Lung (tissue), 12 donors: ENCODE results near the gene MED23. TPM values are rescaled to one million over a fixed set of nuclear protein-coding genes. Genes with fewer than 3 reads are reported as not detected.
"Not testable (repeated sequence)": the region's sequence is repeated elsewhere in the genome, so short reads cannot be mapped to it uniquely, and the experiment has no call there.

Experiments used
- ATAC-seq: fragments of 200-7000 bp; cut with Tn5 transposase; one replicate; pipeline ENCODE4 v1.9.1; 2020; ENCODE audit warnings: moderate number of reproducible peaks; ENCODE audit not compliant: insufficient read depth, low FRiP score
- DNase-seq, 3 donors: peaks; one replicate each; pipeline ENCODE4 v3.0.0-alpha.2; 2013 to 2017
- H3K27ac ChIP-seq, 2 donors: one replicate each; pipeline ENCODE4 v1.5.1; 2013; ENCODE audit warnings: mild to moderate bottlenecking in 2 of 2, moderate library complexity in 2 of 2, control low read depth in 1 of 2, inconsistent platforms in 1 of 2, low read depth in 1 of 2, low read length in 1 of 2
- H3K27me3 ChIP-seq, 3 donors: one replicate each; pipeline ENCODE4 v1.5.1; 2013; ENCODE audit warnings: low read length in 2 of 3; ENCODE audit not compliant: control insufficient read depth in 3 of 3, insufficient read depth in 3 of 3
- H3K36me3 ChIP-seq, 4 donors: one replicate each; pipeline ENCODE4 v1.5.1; 2013; ENCODE audit warnings: low read length in 4 of 4, mild to moderate bottlenecking in 1 of 4, moderate library complexity in 1 of 4; ENCODE audit not compliant: control insufficient read depth in 4 of 4, insufficient read depth in 4 of 4
- H3K4me1 ChIP-seq, 5 donors: one replicate each; pipeline ENCODE4 v1.5.1; 2013; ENCODE audit warnings: low read length in 5 of 5, mild to moderate bottlenecking in 2 of 5, moderate library complexity in 1 of 5; ENCODE audit not compliant: control insufficient read depth in 5 of 5, insufficient read depth in 5 of 5
- H3K4me3 ChIP-seq: one replicate; pipeline ENCODE4 v1.5.1; 2013; ENCODE audit warnings: mild to moderate bottlenecking, control low read depth, moderate library complexity
- H3K9ac ChIP-seq, 2 donors: one replicate each; pipeline ENCODE4 v1.5.1; 2013; ENCODE audit warnings: low read length in 2 of 2, control low read depth in 1 of 2; ENCODE audit not compliant: insufficient read depth in 1 of 2
- H3K9me3 ChIP-seq, 4 donors: one replicate each; pipeline ENCODE4 v1.5.1; 2013; ENCODE audit warnings: low read length in 3 of 4, mild to moderate bottlenecking in 1 of 4, moderate library complexity in 1 of 4; ENCODE audit not compliant: control insufficient read depth in 4 of 4, insufficient read depth in 3 of 4
- CTCF ChIP-seq: IDR thresholded peaks from 2 replicates; pipeline ENCODE4 v1.5.1; 2012; ENCODE audit warnings: mild to moderate bottlenecking; ENCODE audit errors: control extremely low read depth, extremely low read depth
- WGBS, 2 donors: extraction: QIAGEN DNeasy Blood & Tissue Kit; methylation state at CpG; one replicate each; pipeline ENCODE4 v1.1.7; 2013; 5-methylcytosine and 5-hydroxymethylcytosine counted together
- polyA plus RNA-seq, 2 donors: library from polyadenylated mRNA; stranded (reverse); fragments of 200-250 nt; gene quantifications; one replicate each; pipeline ENCODE4 v1.2.1, GENCODE V29; 2013
- total RNA-seq, 2 donors: library from RNA; depleted of rRNA in 1 of 2; stranded (reverse); fragments of >200 nt in 1 of 2; gene quantifications; one replicate each; pipeline ENCODE4 v1.2.1, GENCODE V29; 2014 to 2021
- donor health status: control.
- donor health status: control.
- donor health status: Bipolar disorder and iron deficiency.
- donor health status: healthy.
- donor health status: DM: yes; HTN: yes; CAD: no.

MED23 gene
- total and polyA plus RNA-seq, 4 donors = 8.7 to 69.0 (median 18.5) TPM

- H3K4me3 ChIP-seq = no peak overlapping the region
- no peak for TF ChIP-seq CTCF
- WGBS, 2 donors = 66 to 69% methylated on average over 2 of the region's 2 CpGs
- no peak for DNase-seq
- no peaks in the 10 kb centered on the region for H3K27me3 ChIP-seq
- H3K4me1 ChIP-seq = no peaks in the 10 kb centered on the region
- no peaks in the 10 kb centered on the region for H3K36me3 ChIP-seq
- H3K9ac ChIP-seq = no peak overlapping the region
- H3K27ac ChIP-seq = no peak overlapping the region
- no peak for ATAC-seq
- no peaks in the 10 kb centered on the region for H3K9me3 ChIP-seq
Measured at GRCh38 chr6:131545317-131545716, 82.7 kb downstream of the MED23 start.

- H3K36me3 ChIP-seq, H3K27me3 ChIP-seq, DNase-seq, H3K27ac ChIP-seq, H3K4me3 ChIP-seq, ATAC-seq, H3K4me1 ChIP-seq, H3K9ac ChIP-seq, H3K9me3 ChIP-seq: not testable (repeated sequence)
- 67 to 81% methylated on average over 4 of the region's 4 CpGs for WGBS, 2 donors
Measured at GRCh38 chr6:131538615-131539014, 89.4 kb downstream of the MED23 start.

- H3K9me3 ChIP-seq = no peaks in the 10 kb centered on the region
- no peak overlapping the region for H3K27ac ChIP-seq
- ATAC-seq (no peak), DNase-seq (no peak)
- no peaks in the 10 kb centered on the region for H3K4me1 ChIP-seq
- H3K27me3 ChIP-seq = no peaks in the 10 kb centered on the region
- no peak overlapping the region for H3K4me3 ChIP-seq
- no peak for TF ChIP-seq CTCF
- H3K9ac ChIP-seq = no peak overlapping the region
- no peaks in the 10 kb centered on the region for H3K36me3 ChIP-seq
- 71 to 93% methylated on average over 3 of the region's 3 CpGs for WGBS, 2 donors
Measured at GRCh38 chr6:131532580-131533039, 95.4 kb downstream of the MED23 start.

- H3K4me1 ChIP-seq, H3K27me3 ChIP-seq, H3K9ac ChIP-seq, H3K36me3 ChIP-seq, DNase-seq, H3K27ac ChIP-seq, H3K4me3 ChIP-seq, H3K9me3 ChIP-seq, ATAC-seq: not testable (repeated sequence)
- WGBS, 2 donors = 77 to 92% methylated on average over 12 of the region's 12 CpGs
Measured at GRCh38 chr6:131531681-131532080, 96.4 kb downstream of the MED23 start.

GRCh38 chr6:131530936-131531335 lies 97.1 kb downstream of the MED23 start:
- not testable (repeated sequence) for H3K9me3 ChIP-seq, H3K9ac ChIP-seq, ATAC-seq, H3K36me3 ChIP-seq, H3K27ac ChIP-seq, H3K4me3 ChIP-seq, DNase-seq, H3K27me3 ChIP-seq, H3K4me1 ChIP-seq
- WGBS, 2 donors = 86 to 87% methylated on average over 5 of the region's 5 CpGs
